Measurements from ENCODE around the gene ATP4A.

The ATP4A gene

GRCh38 chr19:35569281-35569781, 5.9 kb upstream of the ATP4A start:
- TF ChIP-seq POLR2A (IDR thresholded peaks at IDR 0.05; ENCODE audit: extremely low read depth, insufficient read length) (no peak), CTCF (IDR thresholded peaks at IDR 0.05; ENCODE audit: low read depth, low read length) (no peak), MYC (IDR thresholded peaks at IDR 0.05; ENCODE audit: low read depth, low read length) (no peak), MAX (IDR thresholded peaks at IDR 0.05; ENCODE audit: low read depth, low read length) (no peak)
- no peak overlapping the region for H3K4me3 ChIP-seq (ENCODE audit: low read depth, low read length)
- no peak for DNase-seq (ENCODE audit: low read depth)

DNA sequence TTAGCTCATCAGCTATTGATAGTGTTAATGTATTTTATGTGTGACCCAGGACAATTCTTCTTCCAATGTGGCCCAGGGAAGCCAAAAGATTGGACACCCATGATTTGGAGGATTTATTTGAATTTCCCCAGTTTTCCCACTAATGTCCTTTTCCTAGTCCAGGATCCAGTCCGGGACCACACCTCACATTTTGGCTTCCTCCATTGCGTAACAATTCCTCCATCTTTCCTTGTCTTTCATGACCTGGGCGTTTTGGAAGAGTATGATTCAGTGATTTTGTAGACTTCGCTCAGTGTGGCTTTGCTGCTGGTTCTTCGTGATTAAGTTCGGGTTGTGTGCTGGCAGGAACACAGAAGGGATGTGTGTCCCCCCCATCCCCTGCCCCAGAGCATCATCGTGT, 3.3 kb upstream of the ATP4A start:
- DNase-seq (ENCODE audit: low read depth): no peak
- TF ChIP-seq MYC (IDR thresholded peaks at IDR 0.05; ENCODE audit: low read depth, low read length) (no peak), MAX (IDR thresholded peaks at IDR 0.05; ENCODE audit: low read depth, low read length) (no peak), POLR2A (IDR thresholded peaks at IDR 0.05; ENCODE audit: extremely low read depth, insufficient read length) (no peak), CTCF (IDR thresholded peaks at IDR 0.05; ENCODE audit: low read depth, low read length) (no peak)
- H3K4me3 ChIP-seq (ENCODE audit: low read depth, low read length): no peak overlapping the region

GRCh38 chr19:35565016-35565856, 1.8 kb upstream of the ATP4A start:
- no peak for TF ChIP-seq MYC (IDR thresholded peaks at IDR 0.05; ENCODE audit: low read depth, low read length)
- no peak for TF ChIP-seq CTCF (IDR thresholded peaks at IDR 0.05; ENCODE audit: low read depth, low read length)
- no peak for TF ChIP-seq MAX (IDR thresholded peaks at IDR 0.05; ENCODE audit: low read depth, low read length)
- TF ChIP-seq POLR2A (IDR thresholded peaks at IDR 0.05; ENCODE audit: extremely low read depth, insufficient read length): no peak
- no peak overlapping the region for H3K4me3 ChIP-seq (ENCODE audit: low read depth, low read length)
- no peak for DNase-seq (ENCODE audit: low read depth)

- no peak overlapping the region for H3K4me3 ChIP-seq (ENCODE audit: low read depth, low read length)
- no peak for TF ChIP-seq MAX (IDR thresholded peaks at IDR 0.05; ENCODE audit: low read depth, low read length)
- TF ChIP-seq CTCF (IDR thresholded peaks at IDR 0.05; ENCODE audit: low read depth, low read length): no peak
- no peak for TF ChIP-seq MYC (IDR thresholded peaks at IDR 0.05; ENCODE audit: low read depth, low read length)
- TF ChIP-seq POLR2A (IDR thresholded peaks at IDR 0.05; ENCODE audit: extremely low read depth, insufficient read length): no peak
- DNase-seq (ENCODE audit: low read depth): no peak
Observed at GRCh38 chr19:35562776-35563175, 682 bp downstream of the ATP4A start.

DNA sequence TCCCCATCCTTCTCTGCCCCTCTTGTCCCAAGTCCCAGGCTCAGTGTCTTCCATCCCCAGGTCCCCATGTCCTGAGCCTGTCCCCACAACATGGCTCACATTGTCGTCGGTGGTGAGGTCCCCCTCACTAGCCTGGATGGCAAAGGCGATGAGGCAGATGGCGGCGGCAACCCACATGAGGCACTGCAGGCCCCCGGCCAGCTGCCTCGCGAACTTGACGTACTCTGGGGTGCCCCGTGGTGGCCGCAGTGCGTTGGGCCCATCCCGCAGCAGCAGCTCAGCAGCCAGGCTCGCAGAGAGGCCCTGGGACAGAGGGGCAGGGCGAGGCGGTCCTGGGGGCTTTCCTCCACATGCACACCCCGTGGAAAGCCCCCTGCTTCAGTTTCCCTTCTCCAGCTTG, 1.1 kb downstream of the ATP4A start:
- no peak for DNase-seq (ENCODE audit: low read depth)
- TF ChIP-seq POLR2A (IDR thresholded peaks at IDR 0.05; ENCODE audit: extremely low read depth, insufficient read length): no peak
- no peak overlapping the region for H3K4me3 ChIP-seq (ENCODE audit: low read depth, low read length)

DNA sequence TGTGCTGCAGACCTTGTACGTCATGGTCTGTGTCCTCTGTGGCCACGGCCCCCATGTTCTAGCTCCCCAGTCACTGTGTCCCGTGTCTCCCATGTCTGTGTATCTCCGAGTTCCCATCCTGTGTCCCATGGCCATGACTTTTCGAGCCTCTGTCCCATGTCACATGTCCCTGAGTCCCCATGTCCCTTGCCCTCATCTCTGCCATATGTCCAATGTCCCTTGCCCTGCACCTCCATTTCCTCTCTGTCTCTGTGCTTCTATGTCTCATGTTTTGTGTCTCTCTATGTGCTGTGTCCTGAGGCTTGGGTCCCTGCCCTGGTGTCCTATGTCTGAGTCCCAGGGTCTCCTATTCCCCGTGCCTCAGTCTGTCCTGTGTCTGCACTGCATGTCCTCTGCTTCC, 2.0 kb downstream of the ATP4A start:
- no peak for DNase-seq (ENCODE audit: low read depth)
- H3K4me3 ChIP-seq (ENCODE audit: low read depth, low read length): no peak overlapping the region
- TF ChIP-seq MAX (IDR thresholded peaks at IDR 0.05; ENCODE audit: low read depth, low read length): no peak
- TF ChIP-seq MYC (IDR thresholded peaks at IDR 0.05; ENCODE audit: low read depth, low read length): no peak
- no peak for TF ChIP-seq CTCF (IDR thresholded peaks at IDR 0.05; ENCODE audit: low read depth, low read length)
- no peak for TF ChIP-seq POLR2A (IDR thresholded peaks at IDR 0.05; ENCODE audit: extremely low read depth, insufficient read length)
